ENCODE results near the gene NRP1. TPM values are rescaled to one million over a fixed set of nuclear protein-coding genes. Genes with fewer than 3 reads are reported as not detected.

Gene NRP1
- total RNA-seq, 1 experiment from 2014 or later = 0.99 TPM

GRCh38 chr10:33355274-33355673 is 20.8 kb upstream of the NRP1 start:
- peak; percentile 3 for DNase-seq
- Histone ChIP-seq H3K27me3 (no peaks in the 10 kb centered on the region), H3K36me3 (no peaks in the 10 kb centered on the region), H3K4me3 (no peak overlapping the region), H3K9me3 (no peaks in the 10 kb centered on the region)

GRCh38 chr10:33353853-33354252 is 19.4 kb upstream of the NRP1 start:
- H3K27me3 ChIP-seq = no peaks in the 10 kb centered on the region
- H3K9me3 ChIP-seq = no peaks in the 10 kb centered on the region
- no peaks in the 10 kb centered on the region for H3K36me3 ChIP-seq
- no peak overlapping the region for H3K4me3 ChIP-seq
- no peak for DNase-seq

GRCh38 chr10:33353334-33353733 is 18.9 kb upstream of the NRP1 start:
- no peak for DNase-seq
- H3K27me3 ChIP-seq = no peaks in the 10 kb centered on the region
- H3K4me3 ChIP-seq = no peak overlapping the region
- H3K36me3 ChIP-seq = no peaks in the 10 kb centered on the region
- no peaks in the 10 kb centered on the region for H3K9me3 ChIP-seq

GRCh38 chr10:33352615-33353014 is 18.1 kb upstream of the NRP1 start:
- no peak overlapping the region for H3K4me3 ChIP-seq
- H3K9me3 ChIP-seq = no peaks in the 10 kb centered on the region
- DNase-seq = no peak
- H3K27me3 ChIP-seq = no peaks in the 10 kb centered on the region
- H3K36me3 ChIP-seq = no peaks in the 10 kb centered on the region

- Histone ChIP-seq H3K9me3 (no peaks in the 10 kb centered on the region), H3K4me3 (no peak overlapping the region)
These were observed 17.7 kb upstream of the NRP1 start for GRCh38 chr10:33352175-33352574.

GRCh38 chr10:33350041-33350440 is 15.6 kb upstream of the NRP1 start:
- no peaks in the 10 kb centered on the region for H3K27me3 ChIP-seq
- no peaks in the 10 kb centered on the region for H3K9me3 ChIP-seq
- no peaks in the 10 kb centered on the region for H3K36me3 ChIP-seq
- H3K4me3 ChIP-seq = no peak overlapping the region
- DNase-seq = no peak

More at GRCh38 chr10:33352175-33352574, 17.7 kb upstream of the NRP1 start:
- peak; percentile 21 for DNase-seq
- Histone ChIP-seq H3K36me3 (no peaks in the 10 kb centered on the region), H3K27me3 (no peaks in the 10 kb centered on the region)

GRCh38 chr10:33349268-33349667 is 14.8 kb upstream of the NRP1 start:
- Histone ChIP-seq H3K27me3 (no peaks in the 10 kb centered on the region), H3K36me3 (no peaks in the 10 kb centered on the region), H3K4me3 (no peak overlapping the region), H3K9me3 (no peaks in the 10 kb centered on the region)
- DNase-seq = no peak

- no peak for DNase-seq
- Histone ChIP-seq H3K4me3 (no peak overlapping the region), H3K9me3 (no peaks in the 10 kb centered on the region), H3K36me3 (no peaks in the 10 kb centered on the region), H3K27me3 (no peaks in the 10 kb centered on the region)
These were observed 12.7 kb upstream of the NRP1 start for GRCh38 chr10:33347211-33347610.

- no peak for DNase-seq
- Histone ChIP-seq H3K9me3 (no peaks in the 10 kb centered on the region), H3K36me3 (no peaks in the 10 kb centered on the region), H3K4me3 (no peak overlapping the region), H3K27me3 (no peaks in the 10 kb centered on the region)
These were observed 10.8 kb upstream of the NRP1 start for GRCh38 chr10:33345236-33345635.

GRCh38 chr10:33344676-33345075 is 10.2 kb upstream of the NRP1 start:
- no peaks in the 10 kb centered on the region for H3K36me3 ChIP-seq
- no peak overlapping the region for H3K4me3 ChIP-seq
- H3K9me3 ChIP-seq = no peaks in the 10 kb centered on the region
- DNase-seq = no peak
- no peaks in the 10 kb centered on the region for H3K27me3 ChIP-seq

- Histone ChIP-seq H3K4me3 (peak overlapping the region; percentile 5; the same call in 1 of the 2 replicates), H3K9me3 (no peaks in the 10 kb centered on the region), H3K27me3 (no peaks in the 10 kb centered on the region), H3K36me3 (no peaks in the 10 kb centered on the region)
- DNase-seq = no peak
These were observed 7.2 kb upstream of the NRP1 start for GRCh38 chr10:33341637-33342036.

- Histone ChIP-seq H3K36me3 (no peaks in the 10 kb centered on the region), H3K27me3 (no peaks in the 10 kb centered on the region), H3K9me3 (no peaks in the 10 kb centered on the region), H3K4me3 (no peak overlapping the region)
- no peak for DNase-seq
These were observed 3.0 kb upstream of the NRP1 start for GRCh38 chr10:33337326-33337957.

GRCh38 chr10:33336582-33337325 is 2.3 kb upstream of the NRP1 start:
- no peaks in the 10 kb centered on the region for H3K36me3 ChIP-seq
- no peak for DNase-seq

GRCh38 chr10:33335801-33336581 is 1.5 kb upstream of the NRP1 start:
- Histone ChIP-seq H3K36me3 (no peaks in the 10 kb centered on the region), H3K9me3 (no peaks in the 10 kb centered on the region), H3K4me3 (peak overlapping the region; percentile 66), H3K27me3 (no peaks in the 10 kb centered on the region)
- DNase-seq = peak; percentile 61

More at GRCh38 chr10:33336582-33337325, 2.3 kb upstream of the NRP1 start:
- Histone ChIP-seq H3K27me3 (no peaks in the 10 kb centered on the region), H3K9me3 (no peaks in the 10 kb centered on the region), H3K4me3 (peak overlapping the region; percentile 66)

- no peaks in the 10 kb centered on the region for H3K36me3 ChIP-seq
- no peak for DNase-seq
- peak overlapping the region; percentile 66 for H3K4me3 ChIP-seq
- H3K27me3 ChIP-seq = no peaks in the 10 kb centered on the region
- H3K9me3 ChIP-seq = no peaks in the 10 kb centered on the region
These were observed 1.0 kb upstream of the NRP1 start for GRCh38 chr10:33335551-33335800.

- Histone ChIP-seq H3K36me3 (no peaks in the 10 kb centered on the region), H3K4me3 (peak overlapping the region; percentile 66), H3K9me3 (no peaks in the 10 kb centered on the region), H3K27me3 (no peaks in the 10 kb centered on the region)
- peak; percentile 76 for DNase-seq
These were observed 511 bp upstream of the NRP1 start for GRCh38 chr10:33334805-33335550.

All from MG63 (cell line).